Activated B cell treated with CpG ODN at 0.5 μM for 24 hours (primary cell): ENCODE data around the gene LLGL2. TPM values are rescaled to one million over a fixed set of nuclear protein-coding genes. Genes with fewer than 3 reads are reported as not detected.

Experiments used
- ATAC-seq: fragments of 200-7000 bp; cut with Tn5 transposase; one replicate; pipeline ENCODE4 v1.10.0; 2021; ENCODE audit warnings: low read depth, mild to moderate bottlenecking, moderate library complexity
- CTCF ChIA-PET: fragments of 350-600 bp; sonication (Branson Sonifier 250); formaldehyde crosslinking; loops from one replicate; lab custom pipeline; 2021; ENCODE audit warnings: antibody characterized with exemption; lab: Charles Lee
- POLR2A ChIA-PET: fragments of 350-600 bp; sonication (Branson Sonifier 250); formaldehyde crosslinking; loops from one replicate; lab custom pipeline; 2021; ENCODE audit warnings: antibody characterized with exemption; lab: Charles Lee
- DNase-seq: peaks from one replicate; pipeline ENCODE4 v3.0.0; 2022
- H3K27ac Mint-ChIP-seq: one replicate; pipeline ENCODE4 v1.8.0; 2020; ENCODE audit warnings: mixed read lengths
- H3K27me3 Mint-ChIP-seq: one replicate; pipeline ENCODE4 v1.8.0; 2021; ENCODE audit warnings: mixed read lengths
- H3K36me3 Mint-ChIP-seq: one replicate; pipeline ENCODE4 v1.8.0; 2021; ENCODE audit warnings: low read depth, mixed read lengths
- H3K4me1 Mint-ChIP-seq: one replicate; pipeline ENCODE4 v1.8.0; 2021; ENCODE audit warnings: mixed read lengths
- H3K4me3 Mint-ChIP-seq: one replicate; pipeline ENCODE4 v1.8.0; 2020; ENCODE audit warnings: mild to moderate bottlenecking, mixed read lengths
- H3K9me3 Mint-ChIP-seq: one replicate; pipeline ENCODE4 v1.8.0; 2020; ENCODE audit warnings: mixed read lengths
- CTCF ChIP-seq: fragments of 200-600 bp; IDR thresholded peaks from one replicate; pipeline ENCODE4 v1.8.0; 2022; ENCODE audit warnings: antibody characterized with exemption, mild to moderate bottlenecking
- intact Hi-C: fragments of 100-400 bp; cut with micrococcal nuclease; formaldehyde crosslinking; loops from one replicate; pipeline ENCODE4 v1.15.1; 2024
- total RNA-seq: library from RNA; stranded (reverse); gene quantifications from 2 replicates; pipeline ENCODE4 v1.2.3, GENCODE V29; 2022

The LLGL2 gene
- total RNA-seq, 1 donor from 2014 or later, result 29.9 TPM

- Mint-ChIP-seq H3K4me1 (no peaks in the 10 kb centered on the region), H3K27me3 (no peaks in the 10 kb centered on the region), H3K9me3 (no peaks in the 10 kb centered on the region), H3K27ac (no peak overlapping the region), H3K4me3 (no peak overlapping the region), H3K36me3 (peaks cover 39% of the 10 kb centered on the region)
- DNase-seq, result no peak
- POLR2A ChIA-PET, result interaction anchor here (0.7 kb wide), 1 partner anchor 1066 kb away, joined by 3 read pairs; no protein-coding TSS in a partner anchor
- intact Hi-C loops, result no loop called here
- no peak for ATAC-seq
- TF ChIP-seq CTCF, result no peak
- CTCF ChIA-PET, result no interaction called here
These were observed 47.0 kb upstream of the LLGL2 start for GRCh38 chr17:75478508-75478907.

- no peaks in the 10 kb centered on the region for H3K4me1 Mint-ChIP-seq
- H3K9me3 Mint-ChIP-seq, result no peaks in the 10 kb centered on the region
- no peak overlapping the region for H3K4me3 Mint-ChIP-seq
- no peak for TF ChIP-seq CTCF
- ATAC-seq, result no peak
- intact Hi-C loops, result no loop called here
- peaks cover 30% of the 10 kb centered on the region for H3K36me3 Mint-ChIP-seq
- POLR2A ChIA-PET, result interaction anchor here (0.6 kb wide), 1 partner anchor 27 kb away, joined by 8 read pairs; no protein-coding TSS in a partner anchor
- no peak overlapping the region for H3K27ac Mint-ChIP-seq
- no peaks in the 10 kb centered on the region for H3K27me3 Mint-ChIP-seq
- CTCF ChIA-PET, result no interaction called here
- DNase-seq, result no peak
These were observed 45.2 kb upstream of the LLGL2 start for GRCh38 chr17:75480281-75480680.

- ATAC-seq (no peak), DNase-seq (no peak)
- POLR2A ChIA-PET, result no interaction called here
- intact Hi-C loops, result no loop called here
- H3K27me3 Mint-ChIP-seq, result no peaks in the 10 kb centered on the region
- TF ChIP-seq CTCF, result no peak
- CTCF ChIA-PET, result interaction anchor here (0.6 kb wide), 1 partner anchor 152 kb away, joined by 3 read pairs; no protein-coding TSS in a partner anchor
- H3K9me3 Mint-ChIP-seq, result no peaks in the 10 kb centered on the region
- no peak overlapping the region for H3K4me3 Mint-ChIP-seq
- H3K27ac Mint-ChIP-seq, result no peak overlapping the region
- H3K4me1 Mint-ChIP-seq, result peaks cover 3% of the 10 kb centered on the region
- H3K36me3 Mint-ChIP-seq, result peaks cover 28% of the 10 kb centered on the region
These were observed 44.1 kb upstream of the LLGL2 start for GRCh38 chr17:75481194-75482068.

GRCh38 chr17:75482098-75482942 is 43.2 kb upstream of the LLGL2 start:
- intact Hi-C loops, result no loop called here
- H3K27me3 Mint-ChIP-seq, result no peaks in the 10 kb centered on the region
- DNase-seq (no peak), ATAC-seq (no peak)
- ChIA-PET POLR2A (no interaction called here), CTCF (interaction anchor here (0.6 kb wide), 1 partner anchor 151 kb away, joined by 3 read pairs; no protein-coding TSS in a partner anchor)
- no peak for TF ChIP-seq CTCF
- peaks cover 23% of the 10 kb centered on the region for H3K36me3 Mint-ChIP-seq
- H3K9me3 Mint-ChIP-seq, result no peaks in the 10 kb centered on the region
- no peak overlapping the region for H3K27ac Mint-ChIP-seq
- H3K4me3 Mint-ChIP-seq, result no peak overlapping the region
- peaks cover 12% of the 10 kb centered on the region for H3K4me1 Mint-ChIP-seq

- DNase-seq (no peak), ATAC-seq (no peak)
- CTCF ChIA-PET, result no interaction called here
- H3K27me3 Mint-ChIP-seq, result no peaks in the 10 kb centered on the region
- no peak overlapping the region for H3K27ac Mint-ChIP-seq
- intact Hi-C loops, result no loop called here
- peaks cover 20% of the 10 kb centered on the region for H3K36me3 Mint-ChIP-seq
- no peaks in the 10 kb centered on the region for H3K9me3 Mint-ChIP-seq
- no peak overlapping the region for H3K4me3 Mint-ChIP-seq
- peaks cover 27% of the 10 kb centered on the region for H3K4me1 Mint-ChIP-seq
- POLR2A ChIA-PET, result no interaction called here
- TF ChIP-seq CTCF, result no peak
These were observed 39.8 kb upstream of the LLGL2 start for GRCh38 chr17:75485688-75486087.
